IMR-90 (cell line): ENCODE results near the gene STX16. TPM values are rescaled to one million over a fixed set of nuclear protein-coding genes. Genes with fewer than 3 reads are reported as not detected.

Experiments used
- ATAC-seq: fragments of 200-7000 bp; cut with Tn5 transposase; 2 replicates; pipeline ENCODE4 v1.9.1; 2020; ENCODE audit warnings: low read depth, mild to moderate bottlenecking, moderate library complexity
- BruUV-seq: library from RNA; stranded (reverse); fragments of 400-500 nt; replicated peaks from 2 replicates; lab custom pipeline; 2021; lab: Mats Ljungman, UMichigan
- CTCF ChIA-PET: fragments of 300-600 bp; formaldehyde crosslinking; extraction: SDS; loops from one replicate; lab custom pipeline; 2021; ENCODE audit warnings: antibody characterized with exemption; lab: Yijun Ruan, JAX
- POLR2A ChIA-PET: fragments of 300-600 bp; sonication (Branson Sonifier 250); formaldehyde crosslinking; loops from one replicate; lab custom pipeline; 2022; ENCODE audit warnings: antibody characterized with exemption; ENCODE audit not compliant: unreplicated experiment; lab: Charles Lee
- DNase-seq: peaks from one replicate; pipeline ENCODE4 v3.0.0; 2013
- H2AFZ ChIP-seq: replicated peaks from 2 replicates; pipeline ENCODE3; 2013; ENCODE audit warnings: low read length, mild to moderate bottlenecking; ENCODE audit not compliant: poor library complexity
- H2AK5ac ChIP-seq: 2 replicates; pipeline ENCODE4 v1.6.1; 2013; ENCODE audit warnings: low read depth, low read length, inconsistent platforms
- H2AK9ac ChIP-seq: replicated peaks from 2 replicates; pipeline ENCODE3; 2013; ENCODE audit warnings: mild to moderate bottlenecking, low read depth, low read length, moderate library complexity; ENCODE audit not compliant: poor library complexity
- H2BK120ac ChIP-seq: 2 replicates; pipeline ENCODE4 v1.6.1; 2013; ENCODE audit warnings: low read depth, low read length, inconsistent platforms
- H2BK15ac ChIP-seq: 3 replicates; pipeline ENCODE4 v1.6.1; 2013; ENCODE audit warnings: low read depth, low read length, inconsistent platforms
- H2BK20ac ChIP-seq: 2 replicates; pipeline ENCODE4 v1.6.1; 2013; ENCODE audit warnings: low read depth, mild to moderate bottlenecking, inconsistent platforms, low read length, moderate library complexity
- H2BK5ac ChIP-seq: 2 replicates; pipeline ENCODE4 v1.6.1; 2013; ENCODE audit warnings: mild to moderate bottlenecking, low read depth, low read length, inconsistent platforms; ENCODE audit not compliant: poor library complexity, severe bottlenecking
- H3K14ac ChIP-seq: replicated peaks from 2 replicates; pipeline ENCODE4 v1.6.1; 2013; ENCODE audit warnings: low read depth, low read length, inconsistent platforms
- H3K18ac ChIP-seq: 2 replicates; pipeline ENCODE4 v1.6.1; 2013; ENCODE audit warnings: low read depth, low read length, control low read depth
- H3K23ac ChIP-seq: 2 replicates; pipeline ENCODE4 v1.6.1; 2013; ENCODE audit warnings: low read depth, low read length, inconsistent platforms
- H3K27ac ChIP-seq: 2 replicates; pipeline ENCODE4 v1.5.1; 2013; ENCODE audit warnings: mild to moderate bottlenecking, control low read depth, low read length; ENCODE audit not compliant: insufficient read depth
- H3K27me3 ChIP-seq: 2 replicates; pipeline ENCODE4 v1.6.1; 2013; ENCODE audit warnings: low read length; ENCODE audit not compliant: control insufficient read depth, insufficient read depth
- H3K36me3 ChIP-seq: 2 replicates; pipeline ENCODE4 v1.6.1; 2013; ENCODE audit warnings: low read length, mixed read lengths; ENCODE audit not compliant: control insufficient read depth, insufficient read depth
- H3K4ac ChIP-seq: 2 replicates; pipeline ENCODE4 v1.6.1; 2013; ENCODE audit warnings: low read depth, low read length, inconsistent platforms
- H3K4me1 ChIP-seq: 2 replicates; pipeline ENCODE4 v1.6.1; 2013; ENCODE audit warnings: low read length, mixed read lengths; ENCODE audit not compliant: control insufficient read depth, insufficient read depth
- H3K4me2 ChIP-seq: 2 replicates; pipeline ENCODE4 v1.6.1; 2013; ENCODE audit warnings: low read depth, mild to moderate bottlenecking, control low read depth, low read length, moderate library complexity
- H3K4me3 ChIP-seq: 2 replicates; pipeline ENCODE4 v1.5.1; 2013; ENCODE audit warnings: low read depth, mild to moderate bottlenecking, control low read depth, low read length, moderate library complexity; ENCODE audit not compliant: insufficient read depth
- H3K56ac ChIP-seq: 2 replicates; pipeline ENCODE4 v1.6.1; 2013; ENCODE audit warnings: low read length, inconsistent platforms; ENCODE audit not compliant: insufficient read depth; ENCODE audit errors: extremely low read depth
- H3K79me1 ChIP-seq, 2 experiments: 2 replicates each; pipeline ENCODE4 v1.6.1; 2013; ENCODE audit warnings: low read length in 2 of 2, inconsistent platforms in 1 of 2, low read depth in 1 of 2
- H3K9ac ChIP-seq: 2 replicates; pipeline ENCODE4 v1.6.1; 2013; ENCODE audit warnings: low read depth, low read length, control low read depth
- H3K9me1 ChIP-seq: 2 replicates; pipeline ENCODE4 v1.6.1; 2013; ENCODE audit warnings: low read length, inconsistent platforms; ENCODE audit not compliant: insufficient read depth
- H3K9me3 ChIP-seq: 2 replicates; pipeline ENCODE4 v1.6.1; 2013; ENCODE audit warnings: low read length; ENCODE audit not compliant: control insufficient read depth, insufficient read depth
- H4K20me1 ChIP-seq: 2 replicates; pipeline ENCODE4 v1.6.1; 2013; ENCODE audit warnings: low read length, inconsistent platforms; ENCODE audit not compliant: insufficient read depth
- H4K5ac ChIP-seq: 2 replicates; pipeline ENCODE4 v1.6.1; 2013; ENCODE audit warnings: mild to moderate bottlenecking, low read depth, low read length, control low read depth
- H4K8ac ChIP-seq, 2 experiments: 2 replicates each; pipeline ENCODE4 v1.6.1; 2013; ENCODE audit warnings: low read depth in 2 of 2, low read length in 2 of 2, control low read depth in 1 of 2, inconsistent platforms in 1 of 2
- H4K91ac ChIP-seq: 2 replicates; pipeline ENCODE4 v1.6.1; 2013; ENCODE audit warnings: low read depth, low read length, inconsistent platforms; ENCODE audit not compliant: insufficient read depth
- BHLHE40 ChIP-seq: fragments of 150-350 bp; IDR thresholded peaks from 2 replicates; pipeline ENCODE4 v1.6.1; 2016; ENCODE audit warnings: mild to moderate bottlenecking, low read depth, low read length
- CEBPB ChIP-seq: IDR thresholded peaks from 2 replicates; pipeline ENCODE4 v1.6.1; 2012; ENCODE audit warnings: low read depth, low read length, improper control_type of control experiment
- CHD1 ChIP-seq: IDR thresholded peaks from 2 replicates; pipeline ENCODE4 v1.6.1; 2012; ENCODE audit warnings: low read depth, low read length, improper control_type of control experiment
- CTCF ChIP-seq: conservative IDR thresholded peaks from 2 replicates; pipeline ENCODE4 v1.5.1; 2012; ENCODE audit warnings: mild to moderate bottlenecking, low read depth, low read length, improper control_type of control experiment
- ELK1 ChIP-seq: fragments of 150-350 bp; IDR thresholded peaks from 2 replicates; pipeline ENCODE4 v1.6.1; 2016; ENCODE audit warnings: low read depth, mild to moderate bottlenecking, low read length, moderate library complexity, borderline replicate concordance
- FOS ChIP-seq: fragments of 150-350 bp; IDR thresholded peaks from 2 replicates; pipeline ENCODE4 v1.6.1; 2016; ENCODE audit warnings: low read depth, low read length
- MAFK ChIP-seq: IDR thresholded peaks from 2 replicates; pipeline ENCODE4 v1.6.1; 2012; ENCODE audit warnings: low read depth, low read length, improper control_type of control experiment
- MAZ ChIP-seq: IDR thresholded peaks from 2 replicates; pipeline ENCODE4 v1.6.1; 2012; ENCODE audit warnings: low read depth, mild to moderate bottlenecking, low read length, improper control_type of control experiment, moderate library complexity, borderline replicate concordance
- MXI1 ChIP-seq: IDR thresholded peaks from 2 replicates; pipeline ENCODE4 v1.6.1; 2012; ENCODE audit warnings: low read depth, mild to moderate bottlenecking, low read length, moderate library complexity, borderline replicate concordance
- NFE2L2 ChIP-seq: fragments of 150-350 bp; IDR thresholded peaks from 2 replicates; pipeline ENCODE4 v1.6.1; 2016; ENCODE audit warnings: low read depth, mild to moderate bottlenecking, low read length
- POLR2A ChIP-seq: IDR thresholded peaks from 2 replicates; pipeline ENCODE4 v1.6.1; 2012; ENCODE audit warnings: mild to moderate bottlenecking, low read depth, low read length
- RAD21 ChIP-seq: IDR thresholded peaks from 2 replicates; pipeline ENCODE4 v1.6.1; 2012; ENCODE audit warnings: low read length, improper control_type of control experiment
- RCOR1 ChIP-seq: IDR thresholded peaks from 2 replicates; pipeline ENCODE4 v1.6.1; 2012; ENCODE audit warnings: mild to moderate bottlenecking, low read length, improper control_type of control experiment; ENCODE audit not compliant: insufficient replicate concordance
- RFX5 ChIP-seq: IDR thresholded peaks from 2 replicates; pipeline ENCODE4 v1.8.0; 2012; ENCODE audit warnings: low read depth, mild to moderate bottlenecking, low read length, moderate library complexity
- SMC3 ChIP-seq: fragments of 150-350 bp; IDR thresholded peaks from 2 replicates; pipeline ENCODE4 v1.6.1; 2016; ENCODE audit warnings: low read depth, mild to moderate bottlenecking, antibody characterized with exemption, low read length, moderate library complexity
- WGBS, 2 experiments: methylation state at CpG; one replicate each; pipeline versions ENCODE4 v1.1.5 to v1.1.7; 2013; ENCODE audit warnings: missing lambda C conversion rate in 2 of 2; ENCODE audit not compliant: insufficient read length in 1 of 2; ENCODE audit errors: extremely low coverage in 2 of 2; 5-methylcytosine and 5-hydroxymethylcytosine counted together
- dilution Hi-C: fragments of 300-500 bp; cut with HindIII; formaldehyde crosslinking; loops from one replicate; pipeline ENCODE4 v1.14.3; 2018; ENCODE audit warnings: low sequenced_read_pairs; ENCODE audit not compliant: unreplicated experiment
- in situ Hi-C: fragments of 300-500 bp; cut with MboI; formaldehyde crosslinking; loops from 3 replicates; pipeline ENCODE4 v1.14.3; 2019; ENCODE audit warnings: low sequenced_read_pairs, inconsistent platforms, mixed read lengths
- intact Hi-C: fragments of 100-400 bp; cut with micrococcal nuclease; formaldehyde crosslinking; loops from 2 replicates; pipeline ENCODE4 v1.10.0; 2022
- polyA plus RNA-seq, 3 experiments: library from polyadenylated mRNA; depleted of rRNA; stranded (reverse); fragments of >200 nt; gene quantifications; 2 replicates each; pipeline ENCODE4 v1.2.3, GENCODE V29; 2012; ENCODE audit warnings: low replicate concordance in 1 of 3
- total RNA-seq: library from RNA; depleted of rRNA; stranded (reverse); fragments of >200 nt; gene quantifications from 2 replicates; pipeline ENCODE4 v1.2.3, GENCODE V29; 2012
- TF ChIP-seq, protein P1 (sequence below): fragments of 150-350 bp; IDR thresholded peaks from 2 replicates; pipeline ENCODE4 v1.6.1; 2017; ENCODE audit warnings: mild to moderate bottlenecking, antibody characterized with exemption, low read length, low read depth

Gene STX16
- total and polyA plus RNA-seq, 2 of the 4 experiments (the other 2 are of a cell fraction) = 26.9 to 58.2 TPM

GRCh38 chr20:58666702-58667101 lies 15.6 kb downstream of the STX16 start:
- no peak overlapping the region for H3K56ac ChIP-seq
- no peak overlapping the region for H2AK5ac ChIP-seq
- no peak overlapping the region for H3K4ac ChIP-seq
- dilution Hi-C loops = loop anchor here (25.0 kb wide), 1 partner anchor 429 kb away; the partner anchor contains the start of gene ANKRD60
- no peaks in the 10 kb centered on the region for H3K9me3 ChIP-seq
- no peak overlapping the region for H3K27ac ChIP-seq
- H3K9ac ChIP-seq = no peak overlapping the region
- no peak overlapping the region for H2AFZ ChIP-seq
- intact Hi-C loops = no loop called here
- in situ Hi-C loops = no loop called here
- H3K23ac ChIP-seq = no peak overlapping the region
- H3K36me3 ChIP-seq = peaks cover 37% of the 10 kb centered on the region
- ChIA-PET POLR2A (no interaction called here), CTCF (interaction anchor here (0.6 kb wide), 2 partner anchors 14 to 233 kb away, joined by 3 read pairs; no protein-coding TSS in a partner anchor)
- no peak overlapping the region for H3K14ac ChIP-seq
- H3K4me3 ChIP-seq = no peak overlapping the region
- no peak overlapping the region for H2BK5ac ChIP-seq
- H3K27me3 ChIP-seq = no peaks in the 10 kb centered on the region
- H4K8ac ChIP-seq = no peak overlapping the region
- DNase-seq (no peak), ATAC-seq (no peak)
- H2BK15ac ChIP-seq = no peak overlapping the region
- no peak overlapping the region for H3K4me2 ChIP-seq
- H3K79me1 ChIP-seq = peaks cover 31 to 58% of the 10 kb centered on the region in 2 experiments
- TF ChIP-seq RFX5 = no peak
- no peak for TF ChIP-seq POLR2A
- no peak for TF ChIP-seq RAD21
- TF ChIP-seq RCOR1 = no peak
- no peak for TF ChIP-seq CEBPB
- TF ChIP-seq MXI1 = no peak
- TF ChIP-seq ELK1 = no peak
- TF ChIP-seq BHLHE40 = no peak
- TF ChIP-seq, protein P1, sequence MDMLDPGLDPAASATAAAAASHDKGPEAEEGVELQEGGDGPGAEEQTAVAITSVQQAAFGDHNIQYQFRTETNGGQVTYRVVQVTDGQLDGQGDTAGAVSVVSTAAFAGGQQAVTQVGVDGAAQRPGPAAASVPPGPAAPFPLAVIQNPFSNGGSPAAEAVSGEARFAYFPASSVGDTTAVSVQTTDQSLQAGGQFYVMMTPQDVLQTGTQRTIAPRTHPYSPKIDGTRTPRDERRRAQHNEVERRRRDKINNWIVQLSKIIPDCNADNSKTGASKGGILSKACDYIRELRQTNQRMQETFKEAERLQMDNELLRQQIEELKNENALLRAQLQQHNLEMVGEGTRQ = no peak
- TF ChIP-seq SMC3 = no peak
- no peak for TF ChIP-seq MAFK
- no peak for TF ChIP-seq MAZ
- TF ChIP-seq CHD1 = no peak
- no peak for TF ChIP-seq NFE2L2
- no peak for TF ChIP-seq FOS
- no peak for TF ChIP-seq CTCF
- no peak overlapping the region for H4K5ac ChIP-seq
- peaks cover 9% of the 10 kb centered on the region for H3K9me1 ChIP-seq
- H4K20me1 ChIP-seq = peaks cover 31% of the 10 kb centered on the region
- no CpG with 5 or more reads among the region's 7 CpGs for WGBS, 2 experiments
- no peak overlapping the region for H4K91ac ChIP-seq
- peaks cover 4% of the 10 kb centered on the region for H3K4me1 ChIP-seq
- no peak overlapping the region for H2AK9ac ChIP-seq
- no TSS peak for BruUV-seq
- H2BK120ac ChIP-seq = no peak overlapping the region
- H3K18ac ChIP-seq = no peak overlapping the region
- no peak overlapping the region for H2BK20ac ChIP-seq
